ENCODE measurements around the gene TM4SF18.

GRCh38 chr3:149269687-149270086, 63.7 kb downstream of the TM4SF18 start:
- TF ChIP-seq EZH2 (IDR thresholded peaks at IDR 0.05) (no peak), POLR2AphosphoS5 (IDR thresholded peaks at IDR 0.05; ENCODE audit: borderline replicate concordance, low read depth, low read length) (no peak), FOXP2 (optimal IDR thresholded peaks at IDR 0.05; ENCODE audit: control extremely low read depth, extremely low read length, insufficient read depth) (no peak)
